GM18519 (cell line): ENCODE results near the gene CCDC15.
"Not testable (repeated sequence)": the region's sequence is repeated elsewhere in the genome, so short reads cannot be mapped to it uniquely, and the experiment has no call there.

Source experiments
- ATAC-seq: cut with Tn5 transposase; IDR thresholded peaks from one replicate; pipeline ENCODE4 v1.9.1; 2021; ENCODE audit warnings: mild to moderate bottlenecking, moderate library complexity; ENCODE audit not compliant: unreplicated experiment, low FRiP score

CCDC15 gene

GRCh38 chr11:124938970-124939369 is 15.0 kb upstream of the CCDC15 start:
- ATAC-seq, result no peak

- ATAC-seq, result no peak
These were observed 12.3 kb upstream of the CCDC15 start for GRCh38 chr11:124941703-124942102.

GRCh38 chr11:124942466-124943253 is 11.3 kb upstream of the CCDC15 start:
- no peak for ATAC-seq

GRCh38 chr11:124943254-124943616 is 10.8 kb upstream of the CCDC15 start:
- no peak for ATAC-seq

GRCh38 chr11:124943741-124944140 is 10.3 kb upstream of the CCDC15 start:
- ATAC-seq, result no peak

- ATAC-seq, result no peak
These were observed 9.4 kb upstream of the CCDC15 start for GRCh38 chr11:124944565-124944964.

GRCh38 chr11:124945826-124946225 is 8.2 kb upstream of the CCDC15 start:
- no peak for ATAC-seq

GRCh38 chr11:124946735-124947141 is 7.3 kb upstream of the CCDC15 start:
- no peak for ATAC-seq

GRCh38 chr11:124950601-124951330 is 3.2 kb upstream of the CCDC15 start:
- ATAC-seq, result no peak

- no peak for ATAC-seq
These were observed 2.7 kb upstream of the CCDC15 start for GRCh38 chr11:124951341-124951740.

- no peak for ATAC-seq
These were observed 571 bp downstream of the CCDC15 start for GRCh38 chr11:124954590-124954955.

GRCh38 chr11:124955035-124955434 is 1.0 kb downstream of the CCDC15 start:
- ATAC-seq, result no peak

- peak; percentile 92 for ATAC-seq
These were observed 8.1 kb downstream of the CCDC15 start for GRCh38 chr11:124961972-124962609.

GRCh38 chr11:124968197-124968596 is 14.2 kb downstream of the CCDC15 start:
- ATAC-seq, result not testable (repeated sequence)

GRCh38 chr11:124970925-124971324 is 16.9 kb downstream of the CCDC15 start:
- no peak for ATAC-seq

GRCh38 chr11:124971810-124972209 is 17.8 kb downstream of the CCDC15 start:
- no peak for ATAC-seq

- no peak for ATAC-seq
These were observed 22.5 kb downstream of the CCDC15 start for GRCh38 chr11:124976531-124976930.

GRCh38 chr11:124977006-124977405 is 23.0 kb downstream of the CCDC15 start:
- ATAC-seq, result no peak

GRCh38 chr11:124978316-124978715 is 24.3 kb downstream of the CCDC15 start:
- ATAC-seq, result no peak

GRCh38 chr11:124982043-124982442 is 28.0 kb downstream of the CCDC15 start:
- ATAC-seq, result no peak

GRCh38 chr11:124983674-124984511 is 29.9 kb downstream of the CCDC15 start:
- ATAC-seq, result no peak
